Measurements from ENCODE around the gene CCL24. TPM values are rescaled to one million over a fixed set of nuclear protein-coding genes. Genes with fewer than 3 reads are reported as not detected.
"Not testable (repeated sequence)": the region's sequence is repeated elsewhere in the genome, so short reads cannot be mapped to it uniquely, and the experiment has no call there.

Gene CCL24
- polyA plus RNA-seq, 3 donors = 1.2 TPM; not detected in 2

DNA sequence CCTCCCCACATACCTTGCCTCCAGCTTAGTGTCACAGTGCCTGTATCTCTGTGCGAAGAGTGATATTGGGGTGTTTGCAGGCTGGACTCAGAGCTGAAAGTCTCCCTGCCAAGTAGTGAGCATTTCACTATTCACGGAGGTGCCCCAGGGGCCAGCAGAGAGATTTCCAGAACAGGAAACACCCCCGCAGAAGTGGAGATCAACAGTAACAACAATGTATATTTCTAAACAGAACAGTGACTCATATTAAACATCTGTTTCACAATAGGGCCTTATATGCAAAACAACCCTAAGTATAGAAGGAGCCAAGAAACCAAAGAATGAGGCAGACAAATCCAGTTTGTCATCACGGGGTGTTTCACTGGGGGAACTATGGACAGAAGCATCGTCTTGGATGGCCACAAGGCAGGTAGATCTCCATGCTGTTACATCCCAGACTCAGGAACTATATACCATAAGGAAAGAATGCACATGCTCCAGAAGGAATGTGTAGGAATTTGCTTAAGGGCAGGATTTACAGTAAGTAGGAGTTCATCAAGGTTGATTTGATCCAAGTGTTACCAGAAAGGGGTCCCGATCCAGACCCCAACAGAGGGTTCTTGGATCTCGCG lies 29.3 kb upstream of the CCL24 start:
- DNase-seq = peak; percentile 82 to 96 (median 93)
- Mint-ChIP-seq H3K27me3 (ENCODE audit: low read depth in 3 of 3) (peaks cover 0 to 3% (median 0%) of the 10 kb centered on the region in 3 donors), H3K4me1 (peaks cover 29% of the 10 kb centered on the region), H3K27ac (peak overlapping the region; percentile 92 to 98 (median 96)), H3K36me3 (peaks cover 0 to 4% of the 10 kb centered on the region in 2 donors), H3K9me3 (peaks cover 0 to 4% (median 0%) of the 10 kb centered on the region in 7 donors), H3K4me3 (peak overlapping the region; percentile 60 to 76)
- peak overlapping the region; percentile 2 for H2AFZ ChIP-seq (ENCODE audit: insufficient read depth, low read depth, low read length, poor library complexity, severe bottlenecking)
- H3K4me2 ChIP-seq (replicated peaks; ENCODE audit: extremely low read depth, low read length, poor library complexity, severe bottlenecking) = peak overlapping the region; percentile 62
- H3K4me3 ChIP-seq (replicated peaks in 1 of 3; ENCODE audit: low read depth in 2 of 3, low read length in 3 of 3) = peak overlapping the region; percentile 10 to 61 (median 15)
- 33% methylated on average over 3 of the region's 8 CpGs for WGBS (ENCODE audit: insufficient coverage)
- no peak overlapping the region for H3K9ac ChIP-seq (ENCODE audit: insufficient read depth, low read length, poor library complexity, severe bottlenecking)
- peaks cover 28 to 32% of the 10 kb centered on the region in 2 donors for H3K4me1 ChIP-seq (ENCODE audit: control insufficient read depth in 1 of 2, insufficient read depth in 2 of 2, low read length in 2 of 2)
- no peaks in the 10 kb centered on the region for H3K36me3 ChIP-seq (replicated peaks in 1 of 2; ENCODE audit: control insufficient read depth in 1 of 2, insufficient read depth in 2 of 2, low read length in 2 of 2)
- peak overlapping the region; percentile 35 to 72 for H3K27ac ChIP-seq (ENCODE audit: low read depth in 1 of 2, low read length in 2 of 2)
- H3K27me3 ChIP-seq (ENCODE audit: control insufficient read depth in 2 of 2, insufficient read depth in 2 of 2, low read length in 2 of 2) = no peaks in the 10 kb centered on the region
- intact Hi-C loops (cut with micrococcal nuclease) = loop anchor here in 1 of 2 donors (2.0 kb wide), 1 partner anchor 72 kb away; the partner anchor contains the start of gene POR
- no peak for TF ChIP-seq CTCF (IDR thresholded peaks at IDR 0.05)
- no peaks in the 10 kb centered on the region for H4K20me1 ChIP-seq (ENCODE audit: insufficient read depth, low read length)
- no peaks in the 10 kb centered on the region for H3K79me2 ChIP-seq (ENCODE audit: insufficient read depth, low read length)
- H3K9me3 ChIP-seq (replicated peaks in 1 of 2; ENCODE audit: control insufficient read depth in 1 of 2, insufficient read depth in 1 of 2, low read length in 2 of 2) = no peaks in the 10 kb centered on the region

DNA sequence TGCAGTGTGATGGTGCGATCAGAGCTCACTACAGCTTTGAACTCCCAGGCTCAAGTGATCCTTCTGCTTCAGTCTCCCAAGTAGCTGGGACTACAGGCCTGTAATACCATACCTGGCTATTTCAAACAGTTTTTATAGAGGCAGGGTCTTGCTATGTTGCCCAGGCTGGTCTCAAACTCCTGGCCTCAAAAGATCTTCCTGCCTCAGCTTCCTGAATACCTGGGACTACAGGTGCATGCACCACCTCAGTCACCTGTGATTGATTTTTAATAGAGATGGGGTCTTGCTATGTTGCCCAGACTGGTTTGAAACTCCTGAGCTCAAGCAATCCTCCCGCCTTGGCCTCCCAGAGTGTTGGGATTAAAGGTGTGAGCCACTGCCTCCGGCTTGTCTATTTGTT lies 26.4 kb upstream of the CCL24 start:
- intact Hi-C loops (cut with micrococcal nuclease) = no loop called here
- H3K27ac ChIP-seq (ENCODE audit: low read depth in 1 of 2, low read length in 2 of 2) = no peak overlapping the region
- no CpG with 5 or more reads among the region's 3 CpGs for WGBS (ENCODE audit: insufficient coverage)
- H3K4me3 ChIP-seq (replicated peaks in 1 of 3; ENCODE audit: low read depth in 2 of 3, low read length in 3 of 3) = no peak overlapping the region
- H4K20me1 ChIP-seq (ENCODE audit: insufficient read depth, low read length) = no peaks in the 10 kb centered on the region
- no peak overlapping the region for H2AFZ ChIP-seq (ENCODE audit: insufficient read depth, low read depth, low read length, poor library complexity, severe bottlenecking)
- peaks cover 20 to 22% of the 10 kb centered on the region in 2 donors for H3K4me1 ChIP-seq (ENCODE audit: control insufficient read depth in 1 of 2, insufficient read depth in 2 of 2, low read length in 2 of 2)
- peaks cover 1 to 7% (median 6%) of the 10 kb centered on the region in 3 donors for H3K27me3 Mint-ChIP-seq (ENCODE audit: low read depth in 3 of 3)
- no peaks in the 10 kb centered on the region for H3K27me3 ChIP-seq (ENCODE audit: control insufficient read depth in 2 of 2, insufficient read depth in 2 of 2, low read length in 2 of 2)
- DNase-seq = no peak
- peaks cover 0 to 2% (median 0%) of the 10 kb centered on the region in 7 donors for H3K9me3 Mint-ChIP-seq
- TF ChIP-seq CTCF (IDR thresholded peaks at IDR 0.05) = no peak
- no peaks in the 10 kb centered on the region for H3K9me3 ChIP-seq (replicated peaks in 1 of 2; ENCODE audit: control insufficient read depth in 1 of 2, insufficient read depth in 1 of 2, low read length in 2 of 2)
- no peaks in the 10 kb centered on the region for H3K36me3 ChIP-seq (replicated peaks in 1 of 2; ENCODE audit: control insufficient read depth in 1 of 2, insufficient read depth in 2 of 2, low read length in 2 of 2)
- H3K79me2 ChIP-seq (ENCODE audit: insufficient read depth, low read length) = no peaks in the 10 kb centered on the region
- no peak overlapping the region for H3K9ac ChIP-seq (ENCODE audit: insufficient read depth, low read length, poor library complexity, severe bottlenecking)
- peaks cover 18% of the 10 kb centered on the region for H3K4me1 Mint-ChIP-seq
- H3K36me3 Mint-ChIP-seq = peaks cover 0 to 4% of the 10 kb centered on the region in 2 donors
- H3K4me3 Mint-ChIP-seq = no peak overlapping the region
- H3K4me2 ChIP-seq (replicated peaks; ENCODE audit: extremely low read depth, low read length, poor library complexity, severe bottlenecking) = no peak overlapping the region
- H3K27ac Mint-ChIP-seq = no peak overlapping the region

- H3K4me1 ChIP-seq (ENCODE audit: control insufficient read depth in 1 of 2, insufficient read depth in 2 of 2, low read length in 2 of 2) = peaks cover 14 to 18% of the 10 kb centered on the region in 2 donors
- H3K4me2 ChIP-seq (replicated peaks; ENCODE audit: extremely low read depth, low read length, poor library complexity, severe bottlenecking); H3K36me3 ChIP-seq (replicated peaks in 1 of 2; ENCODE audit: control insufficient read depth in 1 of 2, insufficient read depth in 2 of 2, low read length in 2 of 2); H3K9me3 Mint-ChIP-seq; H2AFZ ChIP-seq (ENCODE audit: insufficient read depth, low read depth, low read length, poor library complexity, severe bottlenecking); DNase-seq; H3K36me3 Mint-ChIP-seq; H3K27me3 Mint-ChIP-seq (ENCODE audit: low read depth in 3 of 3); intact Hi-C loops (cut with micrococcal nuclease); H3K27me3 ChIP-seq (ENCODE audit: control insufficient read depth in 2 of 2, insufficient read depth in 2 of 2, low read length in 2 of 2); H3K9ac ChIP-seq (ENCODE audit: insufficient read depth, low read length, poor library complexity, severe bottlenecking); H3K79me2 ChIP-seq (ENCODE audit: insufficient read depth, low read length); H3K4me3 Mint-ChIP-seq; H3K27ac ChIP-seq (ENCODE audit: low read depth in 1 of 2, low read length in 2 of 2); H3K4me3 ChIP-seq (replicated peaks in 1 of 3; ENCODE audit: low read depth in 2 of 3, low read length in 3 of 3); H4K20me1 ChIP-seq (ENCODE audit: insufficient read depth, low read length); H3K9me3 ChIP-seq (replicated peaks in 1 of 2; ENCODE audit: control insufficient read depth in 1 of 2, insufficient read depth in 1 of 2, low read length in 2 of 2): not testable (repeated sequence)
- peaks cover 14% of the 10 kb centered on the region for H3K4me1 Mint-ChIP-seq
- H3K27ac Mint-ChIP-seq = peak overlapping the region in 1 of 7 donors; percentile 9
- 83% methylated on average over 2 of the region's 14 CpGs for WGBS (ENCODE audit: insufficient coverage)
Observed at GRCh38 chr7:75838281-75838930, 24.8 kb upstream of the CCL24 start.

All from CD14-positive monocyte (primary cell).